GM21717 (cell line): ENCODE data around the gene SS18.

Source experiments
- ATAC-seq: cut with Tn5 transposase; IDR thresholded peaks from one replicate; pipeline ENCODE4 v1.9.1; 2021; ENCODE audit warnings: mild to moderate bottlenecking, moderate library complexity; ENCODE audit not compliant: unreplicated experiment

The SS18 gene

GRCh38 chr18:26003817-26004216 lies 86.6 kb downstream of the SS18 start:
- ATAC-seq: no peak

GRCh38 chr18:26003356-26003755 lies 87.1 kb downstream of the SS18 start:
- no peak for ATAC-seq

- ATAC-seq: no peak
Observed at GRCh38 chr18:26002375-26002910, 88.0 kb downstream of the SS18 start.

- ATAC-seq: no peak
Observed at GRCh38 chr18:25998461-25998860, 92.0 kb downstream of the SS18 start.

GRCh38 chr18:25992566-25992965 lies 97.8 kb downstream of the SS18 start:
- ATAC-seq: no peak

- no peak for ATAC-seq
Observed at GRCh38 chr18:25990473-25990872, 99.9 kb downstream of the SS18 start.

GRCh38 chr18:25985707-25986394 lies 104.6 kb downstream of the SS18 start:
- ATAC-seq: no peak

- ATAC-seq: no peak
Observed at GRCh38 chr18:25983730-25984129, 106.7 kb downstream of the SS18 start.

GRCh38 chr18:25982961-25983360 lies 107.5 kb downstream of the SS18 start:
- no peak for ATAC-seq

GRCh38 chr18:25982153-25982552 lies 108.3 kb downstream of the SS18 start:
- no peak for ATAC-seq

GRCh38 chr18:25979369-25980040 lies 110.9 kb downstream of the SS18 start:
- ATAC-seq: no peak

- no peak for ATAC-seq
Observed at GRCh38 chr18:25976554-25976953, 113.9 kb downstream of the SS18 start.

- no peak for ATAC-seq
Observed at GRCh38 chr18:25974630-25975077, 115.8 kb downstream of the SS18 start.
